GM18909 (cell line): ENCODE data around the gene FGD5.

Experiments
- ATAC-seq: cut with Tn5 transposase; IDR thresholded peaks from one replicate; pipeline ENCODE4 v1.9.1; 2021; ENCODE audit warnings: mild to moderate bottlenecking; ENCODE audit not compliant: unreplicated experiment, poor library complexity

The FGD5 gene, protein sequence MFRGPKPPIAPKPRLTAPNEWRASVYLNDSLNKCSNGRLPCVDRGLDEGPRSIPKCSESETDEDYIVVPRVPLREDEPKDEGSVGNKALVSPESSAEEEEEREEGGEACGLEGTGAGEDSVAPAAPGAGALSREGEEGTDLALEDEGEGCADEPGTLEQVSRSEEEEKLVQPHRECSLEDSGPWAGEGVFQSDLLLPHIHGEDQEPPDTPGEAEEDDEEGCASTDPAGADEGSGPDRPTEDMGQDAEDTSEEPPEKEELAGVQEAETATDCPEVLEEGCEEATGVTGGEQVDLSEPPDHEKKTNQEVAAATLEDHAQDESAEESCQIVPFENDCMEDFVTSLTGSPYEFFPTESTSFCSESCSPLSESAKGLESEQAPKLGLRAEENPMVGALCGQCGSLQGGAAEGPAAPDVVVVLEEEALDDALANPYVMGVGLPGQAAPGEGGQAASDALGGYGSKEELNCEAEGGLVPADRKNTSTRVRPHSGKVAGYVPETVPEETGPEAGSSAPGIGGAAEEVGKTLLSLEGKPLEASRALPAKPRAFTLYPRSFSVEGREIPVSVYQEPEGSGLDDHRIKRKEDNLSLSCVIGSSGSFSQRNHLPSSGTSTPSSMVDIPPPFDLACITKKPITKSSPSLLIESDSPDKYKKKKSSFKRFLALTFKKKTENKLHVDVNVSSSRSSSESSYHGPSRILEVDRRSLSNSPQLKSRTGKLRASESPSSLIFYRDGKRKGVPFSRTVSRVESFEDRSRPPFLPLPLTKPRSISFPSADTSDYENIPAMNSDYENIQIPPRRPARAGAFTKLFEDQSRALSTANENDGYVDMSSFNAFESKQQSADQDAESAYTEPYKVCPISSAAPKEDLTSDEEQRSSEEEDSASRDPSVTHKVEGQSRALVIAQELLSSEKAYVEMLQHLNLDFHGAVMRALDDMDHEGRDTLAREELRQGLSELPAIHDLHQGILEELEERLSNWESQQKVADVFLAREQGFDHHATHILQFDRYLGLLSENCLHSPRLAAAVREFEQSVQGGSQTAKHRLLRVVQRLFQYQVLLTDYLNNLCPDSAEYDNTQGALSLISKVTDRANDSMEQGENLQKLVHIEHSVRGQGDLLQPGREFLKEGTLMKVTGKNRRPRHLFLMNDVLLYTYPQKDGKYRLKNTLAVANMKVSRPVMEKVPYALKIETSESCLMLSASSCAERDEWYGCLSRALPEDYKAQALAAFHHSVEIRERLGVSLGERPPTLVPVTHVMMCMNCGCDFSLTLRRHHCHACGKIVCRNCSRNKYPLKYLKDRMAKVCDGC (N-terminal part only)

DNA sequence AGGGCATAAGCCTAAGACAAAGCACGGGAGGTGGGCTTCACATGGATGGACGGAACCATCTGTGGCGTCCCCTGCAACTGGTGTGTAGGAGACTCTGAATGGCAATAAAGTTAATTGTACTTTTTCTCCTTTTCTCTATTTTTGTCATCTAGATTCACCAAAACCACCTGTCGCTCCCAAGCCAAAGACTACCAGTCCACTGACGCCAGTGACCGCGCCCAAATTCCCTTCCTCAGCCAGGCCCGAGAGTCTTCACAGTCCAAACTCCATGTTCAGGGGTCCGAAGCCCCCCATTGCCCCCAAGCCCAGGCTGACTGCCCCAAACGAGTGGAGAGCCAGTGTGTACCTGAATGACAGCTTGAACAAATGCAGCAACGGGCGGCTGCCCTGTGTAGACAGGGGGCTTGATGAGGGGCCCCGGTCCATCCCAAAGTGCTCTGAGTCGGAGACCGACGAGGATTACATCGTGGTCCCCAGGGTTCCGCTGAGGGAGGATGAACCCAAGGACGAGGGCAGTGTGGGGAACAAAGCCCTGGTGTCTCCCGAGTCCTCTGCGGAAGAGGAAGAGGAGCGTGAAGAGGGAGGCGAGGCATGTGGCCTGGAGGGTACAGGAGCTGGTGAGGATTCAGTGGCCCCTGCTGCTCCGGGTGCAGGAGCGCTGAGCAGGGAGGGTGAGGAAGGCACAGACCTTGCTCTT, at the start of gene FGD5:
TSS of gene FGD5 (plus strand) at position 159 of the 697 bp plus-strand sequence. CDS start at position 269, 110 bp downstream.
- no peak for ATAC-seq

DNA sequence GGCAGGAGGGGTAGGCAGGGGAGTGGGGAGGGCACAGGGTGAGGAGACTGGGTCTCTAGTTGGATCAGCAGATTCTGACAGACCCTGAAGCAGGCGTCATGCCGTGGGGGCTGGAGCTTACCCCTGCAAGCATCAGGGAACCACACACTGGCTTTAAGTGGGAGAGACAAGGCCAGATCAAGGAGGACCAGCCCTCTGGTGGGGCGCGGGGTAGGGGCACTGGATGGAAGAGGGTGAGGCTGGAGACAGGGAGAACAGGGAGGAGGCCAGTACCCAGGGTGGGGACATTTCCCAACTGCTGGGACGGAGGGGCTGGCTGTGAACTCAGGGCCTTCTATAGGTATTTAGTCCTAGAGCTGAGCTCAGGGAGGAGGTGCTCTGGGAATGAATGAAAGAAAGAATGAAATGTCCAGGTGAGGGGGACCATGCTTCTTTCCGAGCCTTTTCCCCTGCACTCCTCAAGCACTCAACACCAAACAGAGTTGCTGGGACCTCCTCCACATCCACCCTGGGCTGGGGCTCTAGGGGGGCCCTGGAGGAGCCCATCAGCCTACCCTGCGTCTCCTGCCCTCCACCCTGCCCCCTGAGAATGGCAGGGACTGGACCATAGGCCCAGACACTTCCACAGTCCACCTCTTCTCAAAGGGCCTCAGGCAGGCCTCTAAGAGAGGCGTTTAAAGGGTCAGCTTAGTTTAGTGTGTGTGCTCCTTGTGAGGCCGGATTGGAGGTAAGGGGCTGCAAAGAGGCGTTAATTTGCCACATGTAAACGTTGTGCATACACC, 49.0 kb upstream of the FGD5 start:
- ATAC-seq = no peak

DNA sequence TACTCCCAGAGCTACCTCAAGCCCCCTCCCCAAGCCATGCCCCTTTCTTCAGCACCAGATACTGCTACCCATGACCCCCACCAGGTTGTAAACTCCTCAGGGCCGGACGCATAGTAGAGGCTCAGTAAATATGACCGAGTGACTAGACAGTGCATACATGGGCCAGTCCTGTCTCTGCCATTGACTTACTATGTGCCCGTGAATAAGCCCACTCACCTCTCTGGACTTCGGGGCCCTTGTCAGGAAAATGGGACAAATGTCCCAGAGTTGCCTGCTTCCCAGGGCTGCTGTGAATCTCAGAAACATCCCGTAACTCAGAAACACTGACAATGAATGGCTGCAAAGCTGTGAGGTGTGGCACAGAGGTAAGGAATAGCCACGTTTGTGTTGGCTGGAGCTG, 48.2 kb upstream of the FGD5 start:
- no peak for ATAC-seq

DNA sequence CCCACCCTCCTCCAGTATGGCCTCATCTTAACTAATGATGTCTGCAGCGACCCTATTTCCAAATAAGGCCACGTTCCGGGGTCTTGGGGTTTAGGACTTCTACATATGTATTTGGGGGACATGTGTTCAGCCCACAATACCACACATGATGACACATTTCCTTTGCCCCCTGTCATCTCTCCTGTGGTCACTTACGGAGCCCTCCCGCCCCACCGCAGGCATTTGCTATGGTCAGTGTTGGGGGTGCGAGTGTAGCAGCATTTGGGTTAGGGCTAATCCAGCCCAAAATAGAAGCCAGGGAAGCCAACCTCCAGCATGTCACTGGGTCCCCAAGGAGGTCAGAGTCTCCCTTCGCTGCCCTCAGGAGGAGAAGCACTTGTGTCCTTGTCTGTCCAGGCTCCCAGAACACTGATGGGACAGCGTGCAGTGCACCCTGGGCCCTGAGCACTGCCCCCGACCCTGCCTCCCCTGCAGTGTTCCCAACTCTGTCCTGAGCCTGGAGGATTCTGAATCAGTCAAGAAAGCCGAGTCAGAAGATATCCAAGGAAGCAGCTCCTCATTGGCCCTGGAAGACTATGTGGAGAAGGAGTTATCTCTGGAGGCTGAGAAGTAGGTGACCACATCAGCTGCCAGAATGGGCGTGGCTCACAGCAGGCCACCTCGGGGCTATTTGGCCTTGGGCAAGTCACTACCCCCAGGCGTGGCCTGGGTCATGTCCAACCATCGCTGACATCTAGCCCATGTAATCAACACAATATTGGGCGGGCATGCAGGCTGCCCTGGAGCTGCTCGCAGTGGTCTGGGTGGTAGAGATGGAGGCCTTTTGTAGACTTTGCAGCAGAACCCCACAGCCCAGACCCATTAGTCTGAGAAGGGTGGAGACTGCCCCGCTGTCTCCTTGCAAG, 46.9 kb upstream of the FGD5 start:
- ATAC-seq = no peak

DNA sequence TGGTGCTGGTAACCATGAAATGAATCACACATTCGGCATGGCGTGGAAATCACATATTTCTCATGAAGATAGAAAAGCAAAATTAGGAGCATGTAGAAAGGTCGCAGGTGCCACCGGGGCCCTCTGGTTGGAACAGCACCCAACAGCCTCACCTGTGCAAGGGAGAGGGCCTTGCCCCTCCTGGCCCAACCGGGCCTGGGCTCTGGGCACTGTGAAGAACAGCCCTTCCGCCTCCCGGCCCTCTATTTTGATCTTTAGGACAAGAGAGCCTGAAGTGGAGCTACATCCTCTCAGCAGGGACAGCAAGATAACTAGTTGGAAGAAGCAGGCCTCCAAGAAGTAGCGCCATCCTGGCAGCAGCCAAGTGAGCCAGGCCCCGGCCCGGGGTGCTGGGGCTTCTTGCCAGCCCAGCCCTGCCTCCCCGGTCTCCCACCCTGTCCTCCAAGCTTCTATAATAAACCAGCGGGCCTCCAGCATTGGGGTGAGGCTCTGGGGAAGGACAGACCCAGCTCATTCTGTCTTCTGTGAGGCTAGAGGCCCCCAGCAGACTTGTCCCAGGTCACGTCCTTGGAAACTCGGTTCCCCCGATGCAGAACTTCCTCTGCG, 46.1 kb upstream of the FGD5 start:
- ATAC-seq = no peak

DNA sequence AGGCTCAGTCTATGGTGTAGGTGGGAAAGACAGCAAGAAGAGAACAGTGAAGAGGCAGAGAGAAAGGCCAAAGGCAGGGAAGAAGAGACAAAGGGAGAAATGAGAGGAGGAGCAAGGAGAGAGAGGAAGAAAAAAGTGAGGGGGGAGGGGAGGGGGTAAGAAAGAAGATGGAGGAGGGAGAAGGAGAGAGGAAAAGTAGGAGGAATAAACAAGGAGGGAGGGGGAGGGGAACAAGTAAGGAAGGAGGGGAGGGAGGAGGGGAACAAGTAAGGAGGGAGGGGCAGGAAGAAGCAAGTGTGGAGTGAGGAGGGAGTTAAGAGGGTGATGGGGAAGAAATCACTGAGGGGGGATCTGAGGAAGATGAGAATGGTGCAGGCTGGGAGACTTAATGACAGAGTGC, 45.5 kb upstream of the FGD5 start:
- ATAC-seq = no peak

DNA sequence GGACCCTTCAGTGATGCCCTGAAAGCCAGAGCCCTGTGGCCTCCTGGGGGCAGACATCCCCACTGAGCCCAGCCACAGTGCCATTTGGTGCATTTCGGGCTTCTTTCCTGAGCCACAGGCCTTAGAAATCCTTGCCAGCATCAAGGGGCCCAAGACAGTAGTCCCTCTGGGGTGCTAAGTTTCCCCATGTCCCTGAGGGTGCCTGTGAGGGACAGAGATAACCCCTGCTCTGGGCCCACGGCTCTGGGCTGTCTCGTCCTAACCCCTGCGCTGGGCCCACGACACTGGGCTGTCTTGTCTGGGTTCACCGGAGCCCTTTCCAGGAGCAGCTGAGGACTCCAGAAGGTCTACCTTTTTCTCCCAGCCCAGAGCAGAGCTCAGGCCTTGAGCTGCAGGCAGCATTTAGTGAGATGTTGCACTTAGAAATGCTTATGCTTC, 45.1 kb upstream of the FGD5 start:
- ATAC-seq = no peak

DNA sequence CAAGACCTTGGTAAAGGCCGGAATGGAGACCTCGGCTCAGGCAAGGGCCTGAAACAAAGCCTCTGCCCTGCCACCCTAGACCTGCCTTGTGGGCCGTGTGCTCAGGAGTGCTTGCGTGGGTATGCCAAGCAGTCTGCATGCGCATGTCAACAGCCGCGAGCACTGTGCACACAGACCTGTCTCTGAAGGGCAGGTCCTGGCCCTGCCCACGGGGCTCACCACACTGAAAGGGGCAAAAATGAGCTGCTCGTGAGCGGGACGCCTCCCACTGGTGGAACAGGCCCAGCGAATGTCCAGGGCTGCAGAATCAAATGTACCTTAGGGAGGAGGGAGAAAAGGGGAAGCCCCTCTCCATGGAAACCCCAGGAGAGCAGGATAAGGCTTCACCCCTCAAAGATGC, 44.3 kb upstream of the FGD5 start:
- ATAC-seq = no peak

DNA sequence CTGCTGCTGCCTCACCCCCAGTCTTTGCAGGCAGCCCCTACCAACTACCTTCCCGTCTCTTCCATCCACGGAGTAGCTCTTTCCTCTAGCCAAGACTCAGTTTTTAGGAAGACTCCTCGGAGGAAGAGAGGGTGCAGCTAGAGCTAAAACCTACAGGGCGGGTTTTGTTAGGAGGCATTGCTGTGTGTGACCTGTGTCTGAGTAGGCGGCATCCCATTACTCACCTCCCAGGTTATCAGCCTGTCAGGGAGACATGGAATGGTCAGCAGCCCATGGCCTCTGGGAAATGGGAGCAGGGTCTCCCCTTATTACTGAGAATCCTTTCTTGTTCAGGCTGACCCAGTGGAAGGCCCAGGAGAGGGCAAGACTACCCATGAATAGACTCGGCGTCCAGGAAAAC, 43.8 kb upstream of the FGD5 start:
- ATAC-seq = no peak

DNA sequence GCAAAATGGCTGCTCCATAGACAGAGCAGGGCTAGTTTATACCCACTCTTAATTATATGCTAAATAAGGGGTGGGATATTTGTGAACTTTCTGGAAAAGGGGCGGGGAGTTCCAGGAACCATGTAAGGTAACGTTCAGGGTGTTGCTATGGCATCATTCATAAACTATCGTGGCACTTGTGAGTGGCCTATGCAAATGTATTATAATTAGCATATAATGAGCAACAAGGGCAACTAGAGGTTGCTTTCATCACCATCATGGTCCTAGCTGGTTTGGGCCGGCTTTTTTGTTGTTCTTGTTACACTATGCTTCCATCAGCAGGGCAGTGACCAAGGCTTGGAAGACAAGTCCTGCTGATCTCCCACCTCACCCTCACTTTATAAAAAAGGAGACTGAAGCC, 43.2 kb upstream of the FGD5 start:
- no peak for ATAC-seq

DNA sequence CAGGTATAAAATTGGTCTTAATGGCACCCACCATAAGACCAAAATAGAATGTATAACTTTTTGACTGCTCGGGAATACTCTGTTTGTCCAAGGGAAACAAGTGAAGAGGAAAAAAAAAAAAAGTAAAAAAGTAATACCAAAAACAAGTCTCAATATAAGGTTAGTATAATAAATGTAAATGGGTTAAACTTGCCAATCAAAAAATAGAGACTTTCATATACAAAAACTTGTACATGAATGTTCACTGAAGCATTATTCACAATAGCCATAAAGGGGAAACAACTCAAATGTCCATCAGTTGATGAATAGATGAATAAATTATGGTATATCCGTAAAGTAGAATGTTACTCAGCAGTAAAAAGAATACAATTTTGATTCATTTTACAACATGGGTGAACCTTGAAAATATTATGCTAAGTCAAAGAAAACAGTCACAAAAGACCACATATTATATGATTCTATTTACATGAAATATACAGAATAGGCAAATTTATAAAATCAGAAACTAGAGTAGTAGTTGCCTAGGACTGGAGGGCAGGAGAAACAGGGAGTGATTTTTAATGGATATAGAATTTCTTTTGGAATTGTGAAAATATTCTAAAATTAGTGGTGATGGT, 39.6 kb upstream of the FGD5 start:
- ATAC-seq = no peak

DNA sequence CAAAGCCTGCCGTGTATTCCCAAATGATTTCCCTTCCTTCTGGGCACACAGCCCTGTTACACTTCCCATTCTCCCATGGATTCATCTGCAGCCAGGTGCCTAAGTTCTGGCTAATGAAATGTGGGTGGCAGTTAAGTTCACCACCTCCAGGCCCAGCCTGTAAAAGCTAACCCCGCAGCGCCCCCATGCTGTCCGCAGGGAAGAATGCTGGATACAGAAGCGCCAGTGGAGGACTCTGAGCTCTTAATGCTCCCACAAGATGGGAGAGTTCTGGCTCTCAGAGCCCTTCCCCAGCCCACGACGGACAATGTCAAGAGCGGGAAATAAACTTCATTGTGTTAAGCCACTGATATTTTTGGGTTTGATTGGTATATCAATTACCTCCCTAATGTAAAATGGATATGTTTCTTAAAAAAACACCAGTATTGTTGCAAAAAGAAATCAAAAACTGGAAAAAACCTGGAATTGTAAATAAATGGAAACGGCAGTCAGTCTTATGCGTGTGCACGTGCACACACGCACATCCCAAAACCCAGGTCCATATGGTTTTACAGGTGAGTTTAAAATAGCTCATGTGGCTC, 37.7 kb upstream of the FGD5 start:
- peak; percentile 61 for ATAC-seq

DNA sequence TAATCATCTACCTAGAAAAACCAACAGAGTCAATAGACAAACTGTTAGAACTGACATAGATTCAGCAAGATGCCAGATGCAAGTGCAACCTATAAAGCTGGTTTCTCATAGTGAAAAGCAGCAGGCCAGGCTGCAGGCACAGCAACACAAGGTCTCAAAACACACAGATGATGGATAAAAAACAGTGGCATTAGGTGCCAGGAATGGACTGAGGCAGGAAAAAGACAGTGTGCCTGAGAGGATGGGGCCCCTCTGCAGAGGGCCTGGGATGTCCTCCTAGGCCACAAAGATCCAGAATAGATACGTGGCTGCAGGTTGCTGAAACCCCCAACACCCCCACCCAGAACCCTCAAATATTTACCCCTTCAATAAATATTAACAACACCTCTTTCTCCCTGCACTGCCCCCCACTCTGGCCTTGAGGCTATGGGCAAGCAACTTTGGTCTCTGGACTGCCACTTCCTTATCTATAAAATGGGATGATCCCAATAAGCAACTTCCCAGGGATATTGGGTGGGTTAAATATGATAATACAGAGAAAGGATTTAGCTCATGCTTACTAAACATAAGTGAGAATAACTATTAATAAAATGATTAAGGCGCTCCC, 35.2 kb upstream of the FGD5 start:
- no peak for ATAC-seq

DNA sequence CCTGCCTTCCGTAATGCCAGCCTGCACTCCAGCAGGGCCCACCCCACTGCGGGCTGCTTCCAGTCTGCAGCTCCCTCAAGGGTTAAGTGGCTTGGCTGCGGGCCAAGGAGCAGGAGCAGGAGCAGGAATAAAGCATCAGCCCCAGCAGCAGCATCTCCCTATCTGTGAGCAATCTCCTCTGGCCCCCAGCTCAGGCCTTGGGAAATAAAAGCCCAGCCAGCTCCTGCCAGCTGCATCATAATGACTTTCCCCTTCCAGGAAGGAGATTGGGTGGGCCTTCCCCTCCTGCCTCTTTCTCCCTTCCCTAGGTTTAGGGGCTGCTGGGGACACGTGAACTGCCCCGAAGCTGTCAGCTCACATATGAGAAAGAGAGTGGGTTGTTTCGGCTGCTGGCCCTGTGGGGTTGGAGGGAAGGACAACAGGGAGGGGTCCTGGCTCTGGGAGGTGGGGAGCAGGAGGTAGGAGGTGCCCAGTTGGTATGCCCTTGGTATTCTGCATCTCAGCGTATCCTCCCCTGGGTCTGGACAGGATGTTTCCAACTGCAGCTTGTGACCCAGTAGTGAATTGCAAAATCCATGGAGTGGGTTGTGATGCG, 34.6 kb upstream of the FGD5 start:
- ATAC-seq = no peak

DNA sequence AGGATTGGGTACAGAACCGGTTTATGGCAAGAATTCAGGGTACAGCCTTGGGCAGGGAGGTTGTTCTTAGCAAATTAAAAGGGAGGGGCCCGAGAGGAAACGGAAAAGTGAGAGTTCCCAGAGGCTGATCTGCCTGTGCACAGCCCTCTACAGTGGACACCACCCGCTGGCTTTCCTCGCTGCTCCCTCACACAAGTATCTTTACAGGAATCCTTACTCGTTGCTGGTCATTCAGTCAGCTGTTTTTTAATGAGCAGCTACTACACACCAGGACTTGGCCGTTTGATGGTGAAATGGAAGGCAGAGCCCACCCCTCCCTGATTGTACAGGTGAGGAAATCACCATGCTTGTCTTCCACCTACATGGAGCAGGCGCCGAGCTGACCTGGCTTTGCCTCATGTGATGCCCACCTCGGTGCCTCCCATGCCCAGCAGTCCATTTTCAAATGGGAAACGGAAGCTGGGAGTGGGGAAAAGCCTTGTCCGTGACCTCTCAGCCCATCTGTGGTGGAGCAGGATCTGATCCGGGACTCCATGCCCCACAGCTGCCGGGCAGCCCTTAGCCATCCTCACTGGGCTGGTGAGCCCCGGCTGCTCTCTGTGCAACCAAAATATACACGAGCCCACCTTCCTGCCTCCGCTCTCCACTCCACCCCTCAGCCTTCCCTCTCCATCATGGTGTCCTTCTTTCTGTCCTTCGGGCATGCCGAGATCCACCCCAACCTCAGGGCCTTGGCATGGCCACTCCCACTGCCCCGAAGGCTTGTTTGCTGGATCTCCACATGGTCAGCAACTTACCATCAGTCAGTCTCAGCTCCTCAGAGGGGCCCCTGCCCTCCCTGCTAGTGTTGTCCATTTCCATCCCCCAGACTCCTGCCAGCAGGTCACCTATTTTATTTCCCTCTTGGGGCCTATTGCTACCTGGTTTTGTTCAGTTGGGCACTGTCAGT, 33.3 kb upstream of the FGD5 start:
- ATAC-seq = no peak
